Testis (tissue), 2 donors: ENCODE measurements around the gene RNF114.

Source experiments
- POLR2A ChIP-seq: fragments of 450-650 bp; IDR thresholded peaks from one replicate; pipeline ENCODE4 v1.6.1; 2017; ENCODE audit warnings: antibody characterized with exemption, mild to moderate bottlenecking, moderate library complexity
- TF ChIP-seq, protein P1 (sequence below), 3 experiments: fragments of 450-650 bp in 2 of 3; fragments of 200-600 bp in 1 of 3; sonication (generic) in 1 of 3; IDR thresholded peaks; one replicate each; pipeline ENCODE4 v1.5.1; 2016 to 2019; ENCODE audit warnings: antibody characterized with exemption in 3 of 3, mild to moderate bottlenecking in 2 of 3, moderate library complexity in 1 of 3

DNA sequence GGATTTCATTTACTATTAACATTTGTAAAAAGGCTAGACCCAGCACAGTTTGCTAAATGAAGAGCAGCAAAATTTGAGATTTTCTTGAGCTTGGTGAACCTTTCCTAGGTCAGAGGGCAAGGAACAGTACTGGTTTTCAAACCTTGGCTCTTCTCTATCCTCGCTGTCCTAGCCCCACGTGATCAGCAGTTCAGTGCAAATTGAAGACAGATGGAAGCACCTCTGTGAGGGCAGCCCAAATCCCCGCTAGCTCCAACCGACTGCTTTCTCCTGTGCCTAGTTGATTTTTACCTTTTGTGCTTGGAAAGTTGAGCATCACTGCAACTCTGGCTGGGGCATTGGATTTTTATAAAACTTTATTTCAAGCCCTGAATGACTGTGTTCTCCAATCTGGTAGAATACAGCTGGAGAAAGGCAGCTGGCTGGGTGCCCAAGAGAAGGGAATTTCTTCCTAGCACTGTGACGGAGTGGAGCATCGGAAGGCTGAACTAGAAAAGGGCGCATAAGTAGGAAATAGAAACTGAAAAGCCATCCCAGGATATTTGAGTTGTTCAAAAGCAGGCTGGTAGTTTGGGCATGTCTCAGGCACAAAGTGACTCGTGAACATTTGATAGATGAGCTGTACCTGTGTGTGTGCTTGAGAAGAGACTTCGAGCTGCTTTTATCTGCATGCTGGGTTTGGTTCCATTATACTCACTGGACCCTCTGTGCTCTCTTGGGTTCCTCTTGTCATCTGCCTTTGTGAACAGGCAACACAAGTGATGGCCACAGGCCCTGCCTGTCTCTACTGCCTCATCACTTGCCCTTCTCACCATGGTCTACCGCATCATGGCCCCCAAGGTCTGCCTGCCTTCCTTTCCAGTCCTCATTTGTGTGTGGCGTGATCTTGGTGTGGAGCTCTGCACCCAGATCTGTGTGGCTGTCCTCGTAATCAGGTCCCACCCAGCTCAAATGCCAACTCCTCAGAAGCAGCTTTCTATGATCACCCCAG, 2.3 kb downstream of the RNF114 start:
- TF ChIP-seq, protein P1, sequence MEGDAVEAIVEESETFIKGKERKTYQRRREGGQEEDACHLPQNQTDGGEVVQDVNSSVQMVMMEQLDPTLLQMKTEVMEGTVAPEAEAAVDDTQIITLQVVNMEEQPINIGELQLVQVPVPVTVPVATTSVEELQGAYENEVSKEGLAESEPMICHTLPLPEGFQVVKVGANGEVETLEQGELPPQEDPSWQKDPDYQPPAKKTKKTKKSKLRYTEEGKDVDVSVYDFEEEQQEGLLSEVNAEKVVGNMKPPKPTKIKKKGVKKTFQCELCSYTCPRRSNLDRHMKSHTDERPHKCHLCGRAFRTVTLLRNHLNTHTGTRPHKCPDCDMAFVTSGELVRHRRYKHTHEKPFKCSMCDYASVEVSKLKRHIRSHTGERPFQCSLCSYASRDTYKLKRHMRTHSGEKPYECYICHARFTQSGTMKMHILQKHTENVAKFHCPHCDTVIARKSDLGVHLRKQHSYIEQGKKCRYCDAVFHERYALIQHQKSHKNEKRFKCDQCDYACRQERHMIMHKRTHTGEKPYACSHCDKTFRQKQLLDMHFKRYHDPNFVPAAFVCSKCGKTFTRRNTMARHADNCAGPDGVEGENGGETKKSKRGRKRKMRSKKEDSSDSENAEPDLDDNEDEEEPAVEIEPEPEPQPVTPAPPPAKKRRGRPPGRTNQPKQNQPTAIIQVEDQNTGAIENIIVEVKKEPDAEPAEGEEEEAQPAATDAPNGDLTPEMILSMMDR (IDR thresholded peaks at IDR 0.05) = no peak
- TF ChIP-seq POLR2A = no peak
